ENCODE measurements around the gene TMX4.

DNA sequence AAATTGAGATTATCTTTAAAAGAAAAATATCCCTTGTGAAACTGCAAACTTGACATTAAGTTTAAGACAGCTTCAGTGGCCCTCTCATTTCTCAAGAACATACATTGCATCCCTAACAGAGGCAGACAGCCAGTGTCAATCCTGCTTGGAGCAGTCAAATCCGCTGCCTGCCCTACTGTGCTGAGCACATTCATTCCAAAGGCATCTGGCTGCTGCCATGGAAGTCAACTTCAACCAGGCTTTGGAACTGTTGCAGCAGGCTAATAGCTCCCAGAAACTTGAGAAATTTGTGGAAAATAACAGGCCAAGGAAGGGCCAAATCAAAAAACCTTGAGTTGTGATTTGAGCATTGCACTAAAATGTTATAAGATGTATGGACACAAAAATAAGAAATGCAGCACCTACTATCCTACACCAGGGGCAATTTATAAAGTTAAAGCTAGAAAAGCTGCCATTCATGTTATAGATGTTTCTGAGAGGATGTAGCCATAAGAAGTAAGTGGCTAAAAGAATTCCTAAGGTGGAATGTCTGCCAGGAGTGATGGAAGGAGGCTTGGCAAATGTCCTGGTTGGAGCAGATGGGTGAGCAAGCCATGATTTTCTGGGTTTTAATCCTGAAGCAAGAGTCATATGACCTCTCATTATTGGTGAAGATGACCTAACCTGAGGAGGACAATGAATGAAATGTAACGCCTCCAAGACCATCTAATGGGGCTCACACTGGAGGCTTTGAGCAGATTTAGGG is 47.9 kb downstream of the TMX4 start:
- TF ChIP-seq, protein P1, sequence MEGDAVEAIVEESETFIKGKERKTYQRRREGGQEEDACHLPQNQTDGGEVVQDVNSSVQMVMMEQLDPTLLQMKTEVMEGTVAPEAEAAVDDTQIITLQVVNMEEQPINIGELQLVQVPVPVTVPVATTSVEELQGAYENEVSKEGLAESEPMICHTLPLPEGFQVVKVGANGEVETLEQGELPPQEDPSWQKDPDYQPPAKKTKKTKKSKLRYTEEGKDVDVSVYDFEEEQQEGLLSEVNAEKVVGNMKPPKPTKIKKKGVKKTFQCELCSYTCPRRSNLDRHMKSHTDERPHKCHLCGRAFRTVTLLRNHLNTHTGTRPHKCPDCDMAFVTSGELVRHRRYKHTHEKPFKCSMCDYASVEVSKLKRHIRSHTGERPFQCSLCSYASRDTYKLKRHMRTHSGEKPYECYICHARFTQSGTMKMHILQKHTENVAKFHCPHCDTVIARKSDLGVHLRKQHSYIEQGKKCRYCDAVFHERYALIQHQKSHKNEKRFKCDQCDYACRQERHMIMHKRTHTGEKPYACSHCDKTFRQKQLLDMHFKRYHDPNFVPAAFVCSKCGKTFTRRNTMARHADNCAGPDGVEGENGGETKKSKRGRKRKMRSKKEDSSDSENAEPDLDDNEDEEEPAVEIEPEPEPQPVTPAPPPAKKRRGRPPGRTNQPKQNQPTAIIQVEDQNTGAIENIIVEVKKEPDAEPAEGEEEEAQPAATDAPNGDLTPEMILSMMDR (IDR thresholded peaks at IDR 0.05; ENCODE audit: low read depth, low read length, poor library complexity, severe bottlenecking) = no peak
- no peak for TF ChIP-seq EZH2phosphoT487 (IDR thresholded peaks at IDR 0.05; ENCODE audit: borderline replicate concordance, low read length)
